ENCODE results near the gene BLOC1S3.

The BLOC1S3 gene

GRCh38 chr19:45146741-45147205 lies 31.8 kb upstream of the BLOC1S3 start:
- DNase-seq = no peak

GRCh38 chr19:45147835-45148676 lies 30.5 kb upstream of the BLOC1S3 start:
- no peak for DNase-seq

- no peak for DNase-seq
Observed at GRCh38 chr19:45149129-45149528, 29.5 kb upstream of the BLOC1S3 start.

GRCh38 chr19:45150180-45150579 lies 28.4 kb upstream of the BLOC1S3 start:
- DNase-seq = no peak

- DNase-seq = no peak
Observed at GRCh38 chr19:45150751-45151281, 27.8 kb upstream of the BLOC1S3 start.

- DNase-seq = no peak
Observed at GRCh38 chr19:45151320-45151719, 27.3 kb upstream of the BLOC1S3 start.

GRCh38 chr19:45151821-45152503 lies 26.6 kb upstream of the BLOC1S3 start:
- DNase-seq = no peak

GRCh38 chr19:45152504-45153338 lies 25.9 kb upstream of the BLOC1S3 start:
- peak; percentile 45 to 58 for DNase-seq

- peak; percentile 33 to 44 for DNase-seq
Observed at GRCh38 chr19:45153339-45154063, 25.1 kb upstream of the BLOC1S3 start.

GRCh38 chr19:45154064-45154827 lies 24.3 kb upstream of the BLOC1S3 start:
- no peak for DNase-seq

GRCh38 chr19:45156011-45156630 lies 22.5 kb upstream of the BLOC1S3 start:
- no peak for DNase-seq

- no peak for DNase-seq
Observed at GRCh38 chr19:45156751-45157150, 21.8 kb upstream of the BLOC1S3 start.

- no peak for DNase-seq
Observed at GRCh38 chr19:45158503-45159209, 19.9 kb upstream of the BLOC1S3 start.

GRCh38 chr19:45159210-45159970 lies 19.2 kb upstream of the BLOC1S3 start:
- no peak for DNase-seq

GRCh38 chr19:45159971-45160324 lies 18.6 kb upstream of the BLOC1S3 start:
- no peak for DNase-seq

- no peak for DNase-seq
Observed at GRCh38 chr19:45160870-45161737, 17.5 kb upstream of the BLOC1S3 start, which contains the start of gene NKPD1. Gene NKPD1, minus strand, starts transcription at chr19:45160982. Its CDS starts 832 bp downstream, at chr19:45160150.

GRCh38 chr19:45161738-45162607 lies 16.6 kb upstream of the BLOC1S3 start:
- no peak for DNase-seq
